Embryonic facial prominence (tissue), 1 donor: ENCODE results near the gene FOXP3.
A peak's percentile ranks its signal among the peaks of the same experiment; 100 is the strongest.

ENCODE experiments used
- DNase-seq: peaks from one replicate; pipeline ENCODE4 v3.0.0-alpha.2; 2016; ENCODE audit errors: extremely low spot score

FOXP3 gene

DNA sequence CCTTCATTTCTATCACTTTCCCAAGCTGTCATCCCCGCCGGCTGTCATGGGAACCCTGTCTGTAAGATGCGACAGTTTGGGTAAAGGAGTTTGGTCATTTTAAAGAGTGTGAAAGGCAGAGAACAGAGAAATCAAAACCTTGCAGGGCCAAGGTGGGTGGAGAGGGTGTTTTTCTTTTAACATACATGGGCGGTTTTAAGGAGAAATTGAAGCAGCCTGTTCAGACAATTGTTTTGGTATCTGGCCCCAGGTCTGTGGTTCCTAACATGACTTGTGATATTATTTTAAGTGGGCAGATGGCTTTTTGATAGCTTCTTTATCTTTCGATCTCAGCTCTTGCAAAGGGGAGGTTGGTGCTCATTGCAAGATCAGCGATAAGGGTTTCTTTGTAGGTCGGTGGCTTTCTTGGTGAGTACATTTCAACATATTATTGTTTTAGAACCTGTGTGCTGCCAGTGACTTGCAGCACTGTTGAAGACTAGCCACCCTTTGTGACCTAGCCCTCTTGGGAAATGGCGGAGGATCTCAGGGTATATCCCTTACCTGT, 8.7 kb upstream of the FOXP3 start:
- no peak for DNase-seq

DNA sequence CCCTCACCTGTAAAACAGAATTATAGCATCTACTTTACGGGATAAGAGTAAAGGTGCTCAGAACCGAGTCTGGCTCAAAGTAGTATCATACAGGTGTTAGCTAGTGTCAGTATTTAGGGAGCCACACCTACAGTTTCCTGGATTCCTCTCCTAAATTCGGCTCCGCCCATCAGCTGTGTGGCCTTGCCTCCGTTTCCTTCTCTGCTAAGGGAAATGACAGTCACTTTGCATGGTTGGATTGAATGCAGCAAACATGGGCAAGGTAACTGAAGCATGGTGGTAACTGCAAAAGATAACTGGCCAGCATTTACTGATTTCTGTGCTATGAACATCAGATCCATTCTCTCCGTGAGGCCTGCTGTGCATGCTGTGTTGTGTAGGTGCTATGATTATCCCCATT, 7.9 kb upstream of the FOXP3 start:
- DNase-seq = no peak

DNA sequence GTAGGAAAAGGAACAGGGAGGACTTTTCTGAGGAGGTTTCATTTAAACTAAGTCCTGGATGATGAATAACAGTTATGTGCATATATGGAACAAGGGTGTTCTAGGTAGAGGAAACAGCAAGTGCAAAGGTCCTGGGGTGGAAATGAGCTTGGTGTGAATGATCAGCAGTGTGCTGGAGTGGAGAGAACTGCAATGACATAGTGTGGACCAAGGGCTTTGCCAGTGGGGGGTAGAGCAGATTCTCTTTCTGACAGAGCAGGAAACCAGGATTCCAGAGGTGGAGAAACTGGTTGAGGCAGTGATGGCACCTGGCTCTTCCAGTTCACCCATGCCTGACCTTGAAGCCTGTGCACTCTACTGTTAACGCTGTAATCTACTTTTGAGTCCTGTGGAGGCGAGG, 6.8 kb upstream of the FOXP3 start:
- DNase-seq = no peak

DNA sequence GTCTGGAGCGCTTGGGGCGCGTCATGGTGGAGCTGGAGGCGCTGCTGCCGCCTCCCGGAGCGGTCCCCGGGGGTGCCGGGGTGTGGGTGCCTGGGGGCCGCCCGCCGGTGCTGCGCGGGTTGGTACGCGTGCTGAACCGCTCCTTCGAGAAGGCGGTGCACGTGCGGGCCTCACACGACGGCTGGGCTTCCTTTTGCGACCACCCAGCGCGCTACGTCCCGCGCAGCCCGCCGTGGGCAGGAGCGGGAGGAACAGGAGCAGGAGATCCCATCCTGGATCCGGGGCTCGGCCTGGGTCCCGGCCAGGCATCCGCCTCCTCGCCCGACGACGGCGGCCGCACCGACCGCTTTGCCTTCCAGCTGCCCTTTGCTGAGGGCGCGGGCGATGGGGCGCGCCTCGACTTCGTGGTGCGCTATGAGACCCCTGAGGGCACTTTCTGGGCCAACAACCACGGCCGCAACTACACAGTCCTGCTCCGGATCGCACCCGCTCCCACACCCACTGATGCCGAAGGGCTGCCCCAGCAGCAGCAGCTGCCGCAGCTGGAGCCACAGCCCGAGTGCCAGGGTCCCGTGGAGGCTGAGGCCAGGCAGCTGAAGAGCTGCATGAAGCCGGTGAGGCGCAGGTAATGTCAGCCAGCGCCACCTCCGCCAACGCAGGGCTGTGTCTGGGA, 5.9 kb upstream of the FOXP3 start:
- no peak for DNase-seq

GRCh38 chrX:49269767-49270248, 5.3 kb upstream of the FOXP3 start, which contains the start of gene PPP1R3F:
Gene PPP1R3F, plus strand, starts transcription at chrX:49269793. Its CDS starts 77 bp downstream, at chrX:49269870.
- no peak for DNase-seq

- DNase-seq = peak; percentile 95
Measured at GRCh38 chrX:49269010-49269766, 4.7 kb upstream of the FOXP3 start.

- no peak for DNase-seq
Measured at GRCh38 chrX:49268702-49269009, 4.1 kb upstream of the FOXP3 start.

DNA sequence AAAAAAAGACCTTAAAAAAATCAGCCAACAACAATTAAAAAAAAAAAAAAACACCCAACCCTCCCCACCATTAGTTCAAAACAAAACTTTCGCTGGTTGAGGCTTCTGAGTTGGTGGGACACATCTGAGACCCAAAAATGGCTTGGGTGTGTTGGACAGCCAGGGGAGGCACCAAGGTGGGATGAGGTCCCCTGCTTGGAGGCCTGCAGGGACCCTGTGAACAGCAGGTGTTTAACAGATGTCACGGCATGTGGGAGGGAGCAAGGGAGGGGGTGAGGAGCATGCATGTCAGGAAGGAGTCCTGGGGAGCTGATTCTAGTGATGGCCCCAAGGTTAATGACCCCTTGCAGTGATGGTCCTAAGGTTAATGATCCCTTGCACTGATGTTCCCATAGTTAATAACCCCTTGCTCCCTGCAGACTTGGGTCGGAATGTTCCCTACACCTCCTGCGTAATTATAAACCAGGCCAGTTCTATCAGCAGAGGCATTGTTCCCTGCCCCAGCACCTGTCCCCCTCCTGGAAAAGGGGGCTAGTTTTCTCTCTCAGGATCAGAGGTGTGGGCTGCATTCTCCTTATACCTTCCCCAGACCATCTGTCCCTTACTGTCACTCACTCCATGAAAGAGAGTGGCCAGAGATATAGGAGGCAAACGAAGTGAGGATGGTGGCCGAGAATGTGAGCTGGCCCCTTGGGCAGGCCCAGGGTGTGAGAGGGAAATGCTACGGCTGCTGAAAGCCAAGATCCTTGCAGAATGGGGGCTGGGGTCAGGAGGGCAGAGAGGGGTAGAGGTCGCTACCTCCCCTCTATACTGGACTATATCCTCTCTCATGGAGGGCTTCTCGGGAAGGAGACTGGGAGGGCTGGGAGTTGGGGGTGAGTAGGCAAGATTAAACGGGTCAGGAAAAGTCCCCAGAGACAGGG, 2.3 kb upstream of the FOXP3 start:
- no peak for DNase-seq

DNA sequence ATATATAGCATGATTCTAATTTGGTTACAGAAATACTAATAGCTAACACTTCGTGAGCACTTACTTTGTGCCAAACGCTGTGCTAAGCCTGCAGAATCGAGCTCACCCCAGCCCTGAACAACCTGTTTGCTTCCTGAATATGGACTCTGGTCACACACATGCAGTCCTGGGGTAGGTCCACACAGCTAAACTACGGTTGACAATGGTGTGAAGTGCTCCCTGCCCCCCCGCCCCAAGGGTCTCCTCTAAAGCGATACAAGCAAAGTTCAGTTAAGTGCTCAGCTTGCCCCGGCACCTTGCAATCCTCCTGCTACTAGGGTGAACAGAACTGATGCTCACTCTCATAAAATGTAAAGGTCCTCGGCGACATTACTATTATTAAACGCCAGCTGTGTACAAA, 879 bp downstream of the FOXP3 start:
- no peak for DNase-seq

- no peak for DNase-seq
Measured at GRCh38 chrX:49262603-49263002, 1.9 kb downstream of the FOXP3 start.

GRCh38 chrX:49260221-49260985, 4.1 kb downstream of the FOXP3 start:
- DNase-seq = no peak

GRCh38 chrX:49258749-49259124, 5.8 kb downstream of the FOXP3 start:
- no peak for DNase-seq

GRCh38 chrX:49257846-49258748, 6.4 kb downstream of the FOXP3 start:
- DNase-seq = no peak

GRCh38 chrX:49257074-49257790, 7.3 kb downstream of the FOXP3 start:
- no peak for DNase-seq

DNA sequence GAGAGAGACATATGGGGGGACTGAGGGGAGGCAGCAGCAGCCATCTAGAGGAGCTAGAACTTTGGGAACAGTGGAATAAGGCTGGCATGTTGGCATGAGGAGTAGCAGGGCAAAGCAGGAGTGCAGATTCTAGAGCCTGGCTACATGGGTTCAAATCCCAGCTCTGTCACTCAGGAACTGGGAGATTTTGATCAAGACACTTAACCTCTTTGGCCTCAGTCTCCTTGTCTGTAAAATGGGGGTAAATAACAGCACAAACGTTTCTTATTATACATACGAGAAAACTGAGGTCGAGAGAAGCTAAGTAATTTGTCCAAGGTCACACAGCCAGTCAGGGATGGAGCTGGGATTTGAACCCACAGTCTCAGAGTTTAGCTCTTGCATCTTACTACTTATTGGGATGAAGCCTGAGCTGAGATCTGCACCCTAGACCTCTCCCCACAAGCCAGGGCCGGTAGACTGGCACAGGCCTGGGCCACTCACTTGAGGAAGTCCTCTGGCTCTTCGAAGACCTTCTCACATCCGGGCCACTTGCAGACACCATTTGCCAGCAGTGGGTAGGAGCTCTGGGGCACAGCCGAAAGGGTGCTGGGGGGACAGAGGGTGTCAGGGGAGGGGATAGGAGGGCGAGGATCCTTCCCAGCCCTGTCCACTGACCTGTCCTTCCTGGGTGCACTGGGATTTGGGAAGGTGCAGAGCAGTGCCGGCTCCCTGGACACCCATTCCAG, 8.1 kb downstream of the FOXP3 start:
- DNase-seq = no peak

DNA sequence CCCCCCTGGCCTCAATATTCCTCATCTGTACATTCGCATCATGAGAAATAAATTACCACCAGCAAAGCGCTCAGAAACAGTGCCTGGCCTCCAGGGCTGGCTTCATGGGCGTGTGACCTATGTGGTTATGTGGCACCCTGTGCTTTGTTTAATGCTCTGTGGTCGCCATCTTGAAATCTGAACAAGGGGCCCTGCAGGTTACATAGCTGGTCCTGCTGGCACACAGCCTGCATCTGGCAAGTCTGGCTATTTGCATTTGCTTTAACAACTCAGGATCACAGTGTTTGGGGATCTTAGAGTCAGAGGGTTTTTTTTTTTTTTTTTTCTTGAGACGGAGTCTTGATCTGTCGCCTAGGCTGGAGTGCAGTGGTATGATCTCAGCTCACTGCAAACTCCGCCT, 9.9 kb downstream of the FOXP3 start:
- no peak for DNase-seq

DNA sequence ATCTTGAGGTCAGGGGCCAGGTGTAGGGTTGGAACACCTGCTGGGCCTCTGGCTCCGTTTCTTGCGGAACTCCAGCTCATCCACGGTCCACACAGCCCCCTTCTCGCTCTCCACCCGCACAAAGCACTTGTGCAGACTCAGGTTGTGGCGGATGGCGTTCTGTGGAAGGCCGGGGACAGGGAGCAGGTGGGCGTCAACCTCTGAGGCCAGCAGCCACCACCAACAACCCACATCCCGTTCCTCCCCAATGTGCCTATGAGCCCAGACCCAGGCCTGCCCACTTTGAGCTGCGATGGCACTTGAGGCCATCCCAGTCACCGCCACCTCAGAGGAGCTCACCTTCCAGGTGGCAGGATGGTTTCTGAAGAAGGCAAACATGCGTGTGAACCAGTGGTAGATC, 13.2 kb downstream of the FOXP3 start:
- no peak for DNase-seq

DNA sequence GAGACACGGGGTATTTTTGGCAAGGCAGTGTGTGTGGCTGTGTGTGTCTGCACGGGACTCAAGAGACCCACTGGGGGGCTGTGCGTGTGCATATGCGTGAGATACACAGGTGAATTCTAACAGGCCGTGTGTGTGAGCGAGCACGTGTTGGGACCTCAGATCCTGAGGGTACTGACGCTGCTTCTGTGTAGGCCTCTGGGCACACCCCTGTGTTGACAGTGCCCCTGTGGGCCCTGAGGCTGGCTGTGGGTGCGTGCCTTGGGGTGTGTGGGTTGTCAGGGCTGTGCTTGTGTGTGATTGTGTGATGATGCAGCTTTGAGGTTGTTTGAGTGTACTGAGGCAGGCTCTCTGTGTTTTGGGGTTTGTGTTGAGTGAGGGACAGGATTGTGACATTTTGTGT, 13.9 kb downstream of the FOXP3 start:
- DNase-seq = no peak

GRCh38 chrX:49250066-49250465, 14.4 kb downstream of the FOXP3 start:
- no peak for DNase-seq
